Activated naive CD4-positive, alpha-beta T cell (primary cell): ENCODE measurements around the gene SPIN2A.
"Not testable (repeated sequence)": the region's sequence is repeated elsewhere in the genome, so short reads cannot be mapped to it uniquely, and the experiment has no call there.

ENCODE experiments used
- DNase-seq, 4 experiments: peaks; one replicate each; lab custom pipeline; 2025; lab: John Stamatoyannopoulos, UW

SPIN2A gene

DNA sequence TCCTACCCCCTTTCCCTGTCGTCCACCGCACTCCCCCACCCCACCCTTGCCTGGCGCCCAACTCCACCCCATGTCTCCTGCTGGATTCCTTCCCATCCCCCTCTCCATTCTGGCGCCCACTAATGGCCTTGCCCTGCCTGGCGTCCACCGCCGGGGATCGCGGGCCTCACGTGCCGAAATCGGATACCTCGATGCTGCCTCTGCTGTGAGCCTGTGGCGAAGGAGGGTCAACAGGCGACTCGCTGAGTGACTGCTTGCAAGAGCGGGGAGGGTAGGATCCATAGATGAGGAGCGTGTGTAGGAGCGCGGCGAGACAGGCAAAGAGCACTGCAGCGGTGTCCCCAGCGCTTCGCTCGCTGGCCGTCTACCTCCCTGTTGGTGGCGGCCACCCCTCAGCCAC lies at the start of gene SPIN2A:
Gene SPIN2A, minus strand, starts transcription at position 325 of the 400 bp plus-strand sequence. CDS start 800 bp downstream, outside the sequence.
- DNase-seq = not testable (repeated sequence)

DNA sequence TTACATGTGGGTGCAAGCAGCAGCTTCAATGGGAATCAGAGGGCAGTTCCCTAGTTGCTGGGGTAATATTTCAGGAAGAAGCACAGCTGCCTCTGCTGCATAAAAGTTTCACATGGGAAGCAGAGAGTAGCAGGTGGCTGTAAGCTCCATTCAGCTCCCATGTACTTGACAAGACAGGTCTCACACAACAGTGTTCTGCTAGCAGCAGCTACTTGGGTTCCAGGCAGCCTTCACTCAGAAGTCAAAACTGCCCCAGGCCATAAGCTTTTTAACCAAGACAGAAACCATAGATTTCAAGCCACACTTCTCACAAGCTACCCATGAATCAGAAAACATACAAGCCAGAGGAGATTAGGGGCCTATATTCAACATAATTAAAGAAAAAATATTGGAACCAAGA lies 41.4 kb upstream of the SPIN2A start:
- no peak for DNase-seq

DNA sequence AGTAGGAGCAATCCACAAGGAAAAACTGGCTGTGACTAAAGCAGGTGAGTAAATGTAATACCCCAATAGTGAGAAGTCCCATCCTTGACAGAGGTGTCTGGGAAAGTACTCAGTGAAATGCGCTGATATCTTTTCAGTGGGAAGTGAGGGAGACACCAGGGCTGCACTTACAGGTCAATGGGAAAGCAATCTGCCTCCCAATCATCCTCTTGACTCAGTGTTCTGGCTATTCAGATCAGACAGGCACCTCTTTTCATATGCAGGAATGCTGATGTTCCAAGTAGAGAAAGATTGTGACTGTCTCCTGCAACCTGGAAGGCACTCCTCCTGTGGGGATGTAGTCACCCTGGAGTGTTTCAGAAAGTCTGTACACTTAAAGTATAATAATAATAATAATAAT lies 39.9 kb upstream of the SPIN2A start:
- DNase-seq = no peak

DNA sequence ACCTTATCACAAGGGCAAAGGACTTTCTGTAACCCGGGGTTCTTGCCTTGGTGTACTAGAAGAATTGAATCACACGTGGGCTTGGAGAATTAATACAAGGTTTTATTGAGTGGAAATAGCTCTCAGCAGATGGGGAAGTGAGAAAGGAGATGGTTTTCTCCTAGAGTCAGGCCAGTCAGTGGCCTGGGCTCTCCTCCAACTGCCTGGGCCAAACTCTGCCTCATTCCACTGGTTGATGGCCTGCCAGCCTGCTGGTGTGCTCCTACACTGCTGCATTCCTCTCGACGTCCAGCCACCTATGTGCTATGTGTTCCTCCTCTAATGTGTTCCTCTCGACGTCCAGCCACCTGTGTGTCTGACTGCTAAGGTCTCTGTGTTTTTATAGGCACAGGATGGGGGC lies 35.3 kb upstream of the SPIN2A start:
- no peak for DNase-seq

DNA sequence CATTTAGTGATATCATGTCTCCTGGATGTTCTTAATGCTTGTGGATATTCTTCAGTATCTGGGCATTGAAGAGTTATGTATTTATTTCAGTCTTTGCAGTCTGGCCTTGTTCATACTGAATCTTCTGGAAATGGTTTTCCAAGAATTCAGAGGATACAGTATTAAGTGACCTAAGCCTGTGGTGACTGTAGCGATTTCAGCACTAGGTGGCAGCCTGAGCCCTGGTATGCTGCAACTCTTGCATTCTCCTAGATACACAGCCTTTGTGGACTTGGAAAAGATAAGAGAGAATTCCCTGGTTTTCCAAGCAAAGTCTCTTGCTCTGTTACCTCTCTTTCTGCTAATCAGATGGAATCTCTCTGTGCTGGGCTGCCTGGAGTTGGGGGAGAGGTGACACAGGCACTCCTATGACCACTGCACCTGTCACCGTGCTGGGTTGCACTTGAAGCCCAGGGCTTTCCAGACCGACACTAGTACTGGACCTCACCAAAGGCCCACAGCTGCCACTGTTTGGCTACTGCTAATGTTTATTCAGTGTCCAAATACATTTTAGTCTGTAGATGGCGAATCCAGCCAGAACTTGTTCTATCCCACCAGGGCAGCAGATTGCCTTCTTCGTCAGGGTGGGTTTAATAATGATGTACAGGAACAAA lies 19.3 kb upstream of the SPIN2A start:
- DNase-seq = no peak

DNA sequence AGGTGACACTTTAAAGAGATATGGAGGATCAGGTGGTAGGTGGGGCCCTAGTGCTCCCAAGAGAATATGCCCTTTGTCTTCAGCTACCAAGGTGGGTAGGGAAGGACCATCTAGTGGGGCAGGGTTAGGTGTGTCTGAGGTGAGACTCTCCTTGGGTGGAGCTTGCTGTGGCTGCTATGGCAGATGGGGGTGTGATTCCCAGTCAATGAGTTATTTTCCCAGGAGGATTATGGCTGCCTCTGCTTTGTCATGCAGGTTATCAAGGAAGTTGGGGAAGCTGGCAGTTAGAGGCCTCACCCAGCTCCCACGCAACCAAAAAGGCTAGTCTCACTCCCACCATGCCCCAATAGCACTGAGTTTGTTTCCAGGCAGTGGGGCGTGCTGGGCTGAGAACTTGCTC lies 18.0 kb upstream of the SPIN2A start:
- no peak for DNase-seq

DNA sequence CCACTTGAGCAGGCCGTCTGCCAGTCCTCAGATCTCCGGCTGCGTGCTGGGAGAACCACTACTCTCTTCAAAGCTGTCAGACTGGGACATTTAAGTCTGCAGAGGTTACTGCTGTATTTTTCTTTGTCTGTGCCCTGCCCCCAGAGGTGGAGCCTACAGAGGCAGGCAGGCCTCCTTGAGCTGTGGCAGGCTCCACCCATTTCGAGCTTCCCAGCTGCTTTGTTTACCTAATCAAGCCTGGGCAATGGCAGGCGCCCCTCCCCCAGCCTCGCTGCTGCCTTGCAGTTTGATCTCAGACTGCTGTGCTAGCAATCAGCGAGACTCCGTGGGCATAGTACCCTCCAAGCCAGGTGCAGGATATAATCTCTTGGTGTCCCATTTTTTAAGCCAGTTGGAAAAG lies 15.0 kb upstream of the SPIN2A start:
- not testable (repeated sequence) for DNase-seq

DNA sequence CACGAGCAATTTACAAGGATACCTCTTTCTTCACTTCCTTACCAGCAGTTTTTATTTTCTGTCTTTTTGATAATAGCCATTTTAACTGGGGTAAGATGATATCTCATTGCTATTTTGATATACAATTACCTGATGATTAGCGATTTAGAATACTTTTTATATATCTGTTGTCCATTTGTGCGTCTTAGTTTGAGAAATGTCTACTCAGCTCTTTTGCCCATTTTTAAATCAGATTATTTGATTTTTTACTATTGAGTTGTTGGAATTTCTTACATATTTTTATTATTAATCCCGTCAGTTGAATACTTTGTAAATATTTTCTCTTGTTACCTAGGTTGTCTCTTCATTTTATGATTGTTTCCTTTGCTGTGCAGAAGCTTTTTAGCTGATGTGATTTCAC lies 1.5 kb upstream of the SPIN2A start:
- no peak for DNase-seq

DNA sequence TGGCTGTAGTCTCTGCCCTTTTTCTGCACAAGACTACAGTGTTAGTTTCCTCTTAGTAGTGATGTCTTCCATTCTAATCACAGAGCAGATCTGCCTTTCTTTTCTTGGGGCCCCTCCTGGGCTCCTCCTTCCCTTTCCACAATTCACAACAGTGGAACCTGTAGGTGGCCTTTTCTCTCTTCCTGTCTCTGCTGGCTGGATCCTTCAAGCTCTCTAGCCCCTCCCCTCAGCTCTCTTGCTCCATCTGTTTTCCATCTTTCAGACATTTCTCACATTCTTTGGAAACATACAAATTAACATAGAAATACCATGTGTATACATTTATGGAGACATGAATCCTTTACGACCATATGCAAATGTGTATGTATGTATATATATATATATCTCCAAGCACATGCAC lies 304 bp upstream of the SPIN2A start:
- DNase-seq = no peak

DNA sequence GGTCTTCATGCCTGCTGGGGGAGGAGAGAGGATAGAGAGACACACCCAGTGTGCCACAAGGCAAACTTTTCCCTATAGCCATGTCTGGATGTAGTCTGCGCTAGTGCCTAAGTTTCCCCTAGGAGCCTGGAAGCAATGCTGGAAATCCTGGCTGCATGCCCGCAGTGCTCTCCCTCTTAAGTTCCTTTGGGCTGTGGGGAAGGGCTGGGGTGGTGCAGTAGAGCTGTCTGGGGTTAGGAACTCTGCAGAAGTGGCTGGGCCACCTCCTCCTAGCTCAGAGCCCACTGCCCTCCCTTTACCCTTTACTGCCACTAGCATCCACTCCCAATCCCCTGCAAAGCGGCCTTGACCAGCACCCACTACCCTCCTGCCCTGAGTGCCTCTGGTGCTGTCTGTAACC lies 608 bp downstream of the SPIN2A start:
- DNase-seq = not testable (repeated sequence)

DNA sequence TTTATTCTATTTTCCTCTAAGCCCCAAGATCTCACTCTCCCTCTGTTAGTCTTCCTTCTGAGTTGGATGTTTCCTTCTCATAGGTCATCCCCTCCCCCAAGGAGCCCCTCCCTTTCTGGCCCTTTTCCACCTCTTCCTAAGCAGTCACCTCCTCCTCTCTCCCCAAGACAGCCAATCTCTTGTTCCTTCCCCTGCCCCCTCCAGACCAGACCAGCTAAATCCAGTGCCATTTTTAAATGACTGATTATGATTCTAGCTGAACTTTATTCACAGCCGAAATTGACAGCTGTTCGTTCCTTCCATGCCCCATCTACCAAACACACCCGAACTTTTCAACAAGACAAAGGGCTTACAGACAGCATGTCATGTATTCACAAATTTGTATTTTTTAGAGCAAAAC lies 1.9 kb downstream of the SPIN2A start:
- DNase-seq = no peak

DNA sequence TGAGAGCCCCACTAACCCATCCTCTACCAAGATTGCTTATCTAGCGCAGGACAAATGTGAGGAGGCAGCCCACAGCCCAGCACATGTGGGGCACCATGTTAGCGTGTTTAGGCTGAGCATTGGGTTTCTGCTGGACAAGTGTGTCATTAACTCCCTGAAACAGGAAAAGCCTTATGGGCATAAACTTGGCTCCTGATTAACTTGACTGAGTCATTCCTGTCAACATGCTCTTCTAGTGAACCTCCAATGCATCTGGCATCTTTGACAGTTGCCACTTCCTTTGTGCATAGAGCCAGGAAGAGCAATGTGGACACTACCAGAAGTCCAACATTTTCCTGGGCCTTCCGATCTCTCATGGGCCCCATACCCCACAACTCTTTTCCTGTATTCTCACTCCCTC lies 2.5 kb downstream of the SPIN2A start:
- no peak for DNase-seq

DNA sequence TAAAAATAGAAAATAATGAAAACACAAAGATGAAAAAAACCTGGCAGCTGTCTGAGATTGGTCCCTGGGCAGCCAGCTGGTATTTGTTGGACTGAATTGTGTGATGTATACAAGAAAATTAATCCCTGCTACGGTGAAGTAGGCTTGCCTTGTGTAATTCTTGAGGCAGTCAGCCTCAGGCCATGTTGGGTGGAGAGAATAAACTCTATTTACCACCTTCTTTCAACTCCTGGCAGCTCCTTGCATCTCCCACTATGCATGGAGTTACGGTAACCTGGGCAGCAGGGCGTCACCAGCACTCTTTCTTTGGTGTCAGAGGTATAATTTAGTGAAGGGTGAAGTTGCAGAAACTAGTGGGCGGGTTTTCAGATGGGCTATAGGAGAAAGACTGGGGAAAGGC lies 3.5 kb downstream of the SPIN2A start:
- no peak for DNase-seq

DNA sequence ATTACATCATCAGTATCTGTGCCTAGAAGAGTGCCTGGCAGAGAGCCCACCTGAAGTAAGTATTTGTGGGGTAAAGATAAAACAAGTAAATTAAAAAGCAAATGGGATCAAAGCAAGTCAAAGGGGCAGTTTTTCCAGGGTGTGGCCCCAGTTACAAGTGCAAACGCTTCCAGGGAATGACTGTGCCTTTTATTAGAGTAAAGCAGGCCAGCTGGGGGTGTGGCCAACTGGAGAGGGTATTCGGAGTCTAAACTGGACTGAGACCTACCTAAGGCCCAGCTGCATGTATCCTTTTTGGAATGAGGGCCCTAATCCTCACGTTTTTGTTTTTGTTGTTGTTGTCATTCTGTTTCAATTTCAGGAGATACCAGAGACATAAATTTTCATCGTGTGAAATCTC lies 3.9 kb downstream of the SPIN2A start:
- not testable (repeated sequence) for DNase-seq

DNA sequence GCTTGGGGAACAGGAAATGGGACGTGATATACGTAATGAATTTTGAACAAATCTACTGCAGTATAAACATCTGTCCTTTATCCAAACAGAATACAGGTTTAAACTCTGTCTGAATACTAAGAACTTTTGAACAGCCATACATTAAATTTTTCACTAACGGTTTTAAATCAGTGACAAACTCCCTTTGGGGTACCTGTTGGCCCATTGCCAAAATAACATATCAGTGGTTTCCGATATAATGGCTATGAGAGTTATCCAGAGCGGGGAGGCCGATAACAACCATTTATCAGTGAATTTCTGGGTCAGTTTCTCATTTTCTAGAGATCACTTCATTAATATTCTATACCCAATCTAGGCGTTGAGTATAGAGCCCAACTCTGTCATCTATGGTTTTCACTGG lies 5.2 kb downstream of the SPIN2A start:
- DNase-seq = no peak

DNA sequence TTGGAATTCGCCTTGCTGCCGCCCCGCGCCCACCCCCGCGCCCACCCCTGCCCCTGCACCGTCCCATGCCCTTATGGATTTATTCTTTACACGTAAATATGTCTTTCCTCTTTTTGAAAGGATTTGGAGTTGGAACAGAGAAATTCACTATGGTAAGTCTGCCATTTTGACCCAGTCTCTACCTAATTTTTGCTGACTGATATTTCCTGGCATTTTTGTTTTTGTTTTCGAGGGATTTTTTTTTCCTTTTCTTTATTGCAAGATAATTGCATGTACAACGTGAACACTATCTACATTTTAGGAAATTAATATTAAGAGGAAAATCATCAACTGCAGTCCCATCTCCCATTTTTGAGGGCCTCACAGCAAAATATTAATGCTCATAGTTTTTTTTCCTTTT lies 15.4 kb downstream of the SPIN2A start:
- no peak for DNase-seq

DNA sequence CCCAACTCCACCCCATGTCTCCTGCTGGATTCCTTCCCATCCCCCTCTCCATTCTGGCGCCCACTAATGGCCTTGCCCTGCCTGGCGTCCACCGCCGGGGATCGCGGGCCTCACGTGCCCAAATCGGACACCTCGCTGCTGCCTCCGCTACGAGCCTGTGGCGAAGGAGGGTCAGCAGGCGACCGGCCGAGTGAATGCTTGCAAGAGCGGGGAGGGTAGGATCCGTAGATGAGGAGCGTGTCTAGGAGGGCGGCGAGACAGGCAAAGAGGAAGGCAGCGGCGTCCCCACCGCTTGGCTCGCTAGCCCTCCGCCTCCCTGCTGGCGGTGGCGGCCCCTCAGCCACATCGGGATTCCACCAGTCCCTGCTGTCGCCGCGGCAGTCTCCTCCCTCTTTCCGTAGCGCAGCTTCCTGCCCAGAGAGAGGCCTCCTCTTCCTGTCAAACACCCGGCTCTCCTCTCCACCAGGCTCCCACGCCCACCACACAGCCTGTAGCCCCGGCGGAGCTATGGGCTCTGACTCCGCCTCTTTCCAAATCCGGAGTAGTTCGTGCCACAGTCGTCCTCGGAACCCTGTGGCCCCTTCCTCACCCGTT lies 15.9 kb downstream of the SPIN2A start, which contains the start of gene SPIN2B:
Gene SPIN2B, minus strand, starts transcription at position 387 of the 594 bp plus-strand sequence.
- peak; percentile 7 to 55 (median 37) for DNase-seq

DNA sequence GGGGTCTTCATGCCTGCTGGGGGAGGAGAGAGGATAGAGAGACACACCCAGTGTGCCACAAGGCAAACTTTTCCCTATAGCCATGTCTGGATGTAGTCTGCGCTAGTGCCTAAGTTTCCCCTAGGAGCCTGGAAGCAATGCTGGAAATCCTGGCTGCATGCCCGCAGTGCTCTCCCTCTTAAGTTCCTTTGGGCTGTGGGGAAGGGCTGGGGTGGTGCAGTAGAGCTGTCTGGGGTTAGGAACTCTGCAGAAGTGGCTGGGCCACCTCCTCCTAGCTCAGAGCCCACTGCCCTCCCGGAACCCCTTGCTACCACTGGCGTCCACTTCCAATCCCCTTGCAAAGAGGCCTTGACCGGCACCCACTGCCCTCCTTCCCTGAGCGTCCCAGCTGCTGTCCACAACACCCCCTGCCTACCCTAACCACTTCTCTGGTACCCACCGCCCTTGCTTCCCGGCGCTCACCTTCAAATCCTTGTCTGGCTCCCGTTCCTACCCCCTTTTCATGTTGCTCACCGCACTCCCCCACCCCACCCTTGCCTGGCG lies 16.5 kb downstream of the SPIN2A start:
- not testable (repeated sequence) for DNase-seq

DNA sequence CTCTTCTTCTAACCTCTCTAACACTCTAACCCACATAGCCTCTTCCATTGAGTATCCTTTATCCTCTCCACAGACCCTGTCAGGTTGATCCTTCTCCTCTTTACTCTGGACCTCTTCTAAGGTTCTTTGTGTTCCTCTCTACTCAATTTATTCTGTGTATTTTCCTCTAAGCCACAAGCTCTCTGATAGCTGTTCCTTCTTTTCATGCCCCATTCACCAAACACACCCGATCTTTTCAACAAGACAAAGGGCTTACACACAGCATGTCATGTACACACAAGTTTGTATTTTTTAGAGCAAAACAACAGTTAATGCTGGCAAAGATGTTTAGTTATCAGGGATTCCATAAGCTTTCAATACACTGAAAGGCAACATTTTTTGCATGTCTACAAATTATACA lies 17.8 kb downstream of the SPIN2A start:
- no peak for DNase-seq

DNA sequence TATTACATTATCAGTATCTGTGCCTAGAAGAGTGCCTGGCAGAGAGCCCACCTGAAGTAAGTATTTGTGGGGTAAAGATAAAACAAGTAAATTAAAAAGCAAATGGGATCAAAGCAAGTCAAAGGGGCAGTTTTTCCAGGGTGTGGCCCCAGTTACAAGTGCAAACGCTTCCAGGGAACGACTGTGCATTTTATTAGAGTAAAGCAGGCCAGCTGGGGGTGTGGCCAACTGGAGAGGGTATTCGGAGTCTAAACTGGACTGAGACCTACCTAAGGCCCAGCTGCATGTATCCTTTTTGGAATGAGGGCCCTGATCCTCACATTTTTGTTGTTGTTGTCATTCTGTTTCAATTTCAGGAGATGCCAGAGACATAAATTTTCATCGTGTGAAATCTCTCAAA lies 19.6 kb downstream of the SPIN2A start:
- DNase-seq = not testable (repeated sequence)

DNA sequence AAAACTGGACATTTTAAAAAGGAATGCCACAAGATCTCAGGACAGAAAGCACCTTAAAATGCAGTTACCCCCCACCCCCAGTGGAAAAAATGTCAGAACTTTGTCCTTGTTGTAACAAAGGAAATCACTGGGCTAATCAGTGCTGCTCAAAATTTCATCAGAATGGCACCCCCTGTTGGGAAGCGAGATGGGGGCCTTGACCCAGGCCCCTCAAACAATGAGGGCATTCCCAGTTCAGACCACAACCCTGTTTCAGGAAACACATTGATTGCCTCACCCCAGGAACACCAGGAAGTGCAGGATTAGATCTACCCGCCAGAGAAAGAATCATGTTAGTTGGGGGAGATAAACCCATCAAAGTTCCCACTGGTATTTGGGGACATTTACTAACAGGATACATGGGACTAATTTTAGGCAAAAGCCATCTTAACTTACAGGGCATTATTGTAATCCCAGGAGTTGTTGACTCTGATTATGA lies 32.2 kb downstream of the SPIN2A start:
- no peak for DNase-seq

DNA sequence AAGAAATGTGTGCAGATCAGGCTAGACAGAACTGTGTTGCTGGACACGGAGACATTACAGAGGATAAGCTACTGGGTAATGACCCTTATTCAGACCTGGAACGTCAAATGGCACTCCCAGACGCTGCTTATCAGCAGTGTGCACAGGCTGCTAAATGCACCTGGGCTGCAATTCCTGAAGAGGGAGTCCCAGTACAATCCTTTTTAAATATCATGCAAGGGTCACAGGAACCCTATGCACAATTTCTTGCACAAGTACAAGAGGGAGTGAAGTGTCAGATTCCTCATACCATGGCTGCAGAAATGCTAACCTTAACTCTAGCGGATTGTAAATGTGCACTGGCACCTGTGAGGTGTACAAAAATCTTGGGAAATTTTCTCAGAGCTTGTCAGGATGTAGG lies 32.8 kb downstream of the SPIN2A start:
- no peak for DNase-seq

DNA sequence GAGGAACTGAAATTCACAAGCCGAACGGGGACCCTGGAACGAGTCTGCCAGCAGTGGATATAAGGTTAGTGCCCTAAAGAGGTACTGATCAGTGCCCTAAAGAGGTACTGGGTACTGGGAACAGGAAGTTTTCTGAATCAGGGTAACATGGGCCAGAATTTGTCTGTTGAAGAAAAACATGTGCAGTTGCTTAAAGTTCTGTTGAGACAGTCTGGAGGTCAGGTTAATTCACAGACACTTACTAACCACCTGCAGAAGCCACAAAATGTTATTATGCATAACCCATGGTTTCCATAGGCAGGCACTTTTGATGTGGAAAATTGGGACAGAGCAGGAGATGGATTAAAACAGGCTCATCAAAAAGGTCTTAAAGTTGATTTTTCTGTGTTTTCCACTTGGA lies 33.7 kb downstream of the SPIN2A start:
- DNase-seq = no peak

DNA sequence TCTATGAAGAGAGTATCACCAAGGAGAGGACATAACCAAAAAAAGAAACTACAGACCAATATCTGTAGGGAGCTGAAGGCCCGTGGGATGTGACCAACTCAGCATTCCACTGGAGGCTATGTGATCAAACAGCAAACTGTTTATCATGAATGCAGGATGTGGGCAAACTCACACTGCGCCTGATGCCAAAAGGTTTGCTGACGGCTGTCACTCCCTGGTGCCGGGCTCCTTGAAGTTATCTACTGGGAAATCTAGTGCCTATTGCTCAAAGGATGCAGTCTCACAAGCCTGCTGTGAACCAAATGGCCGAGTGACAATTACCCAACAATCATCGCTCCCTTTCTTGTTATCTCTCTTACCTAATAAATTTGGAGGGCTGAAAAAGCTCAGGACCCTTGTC lies 34.3 kb downstream of the SPIN2A start:
- DNase-seq = not testable (repeated sequence)
